ENCODE data around the gene SLC9C1.

- TF ChIP-seq CTCF (IDR thresholded peaks at IDR 0.05 in 2 of 3, conservative IDR thresholded peaks at IDR 0.05 in 1 of 3; ENCODE audit: insufficient read depth in 2 of 3, low read depth in 1 of 3, low read length in 3 of 3) (no peak), TBP (optimal IDR thresholded peaks at IDR 0.05; ENCODE audit: low read depth, low read length) (no peak), NFYB (IDR thresholded peaks at IDR 0.05; ENCODE audit: extremely low read depth, insufficient read length) (no peak), MTA2 (IDR thresholded peaks at IDR 0.05; ENCODE audit: low read depth) (no peak), PTTG1 (tag; IDR thresholded peaks at IDR 0.05; ENCODE audit: low read depth) (no peak), ZNF512 (tag; IDR thresholded peaks at IDR 0.05) (no peak), FOS (IDR thresholded peaks at IDR 0.05; ENCODE audit: extremely low read depth, insufficient read length) (no peak), NRF1 (conservative IDR thresholded peaks at IDR 0.05 in 1 of 2, IDR thresholded peaks at IDR 0.05 in 1 of 2) (no peak)
- TF ChIP-seq, protein P1, sequence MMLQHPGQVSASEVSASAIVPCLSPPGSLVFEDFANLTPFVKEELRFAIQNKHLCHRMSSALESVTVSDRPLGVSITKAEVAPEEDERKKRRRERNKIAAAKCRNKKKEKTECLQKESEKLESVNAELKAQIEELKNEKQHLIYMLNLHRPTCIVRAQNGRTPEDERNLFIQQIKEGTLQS (IDR thresholded peaks at IDR 0.05): no peak
- TF ChIP-seq, protein P1 (CRISPR knock-in tag; conservative IDR thresholded peaks at IDR 0.05): no peak
Measured at GRCh38 chr3:112131111-112131510, 162.9 kb downstream of the SLC9C1 start.
